ENCODE data around the gene OXGR1.

OXGR1 gene

DNA sequence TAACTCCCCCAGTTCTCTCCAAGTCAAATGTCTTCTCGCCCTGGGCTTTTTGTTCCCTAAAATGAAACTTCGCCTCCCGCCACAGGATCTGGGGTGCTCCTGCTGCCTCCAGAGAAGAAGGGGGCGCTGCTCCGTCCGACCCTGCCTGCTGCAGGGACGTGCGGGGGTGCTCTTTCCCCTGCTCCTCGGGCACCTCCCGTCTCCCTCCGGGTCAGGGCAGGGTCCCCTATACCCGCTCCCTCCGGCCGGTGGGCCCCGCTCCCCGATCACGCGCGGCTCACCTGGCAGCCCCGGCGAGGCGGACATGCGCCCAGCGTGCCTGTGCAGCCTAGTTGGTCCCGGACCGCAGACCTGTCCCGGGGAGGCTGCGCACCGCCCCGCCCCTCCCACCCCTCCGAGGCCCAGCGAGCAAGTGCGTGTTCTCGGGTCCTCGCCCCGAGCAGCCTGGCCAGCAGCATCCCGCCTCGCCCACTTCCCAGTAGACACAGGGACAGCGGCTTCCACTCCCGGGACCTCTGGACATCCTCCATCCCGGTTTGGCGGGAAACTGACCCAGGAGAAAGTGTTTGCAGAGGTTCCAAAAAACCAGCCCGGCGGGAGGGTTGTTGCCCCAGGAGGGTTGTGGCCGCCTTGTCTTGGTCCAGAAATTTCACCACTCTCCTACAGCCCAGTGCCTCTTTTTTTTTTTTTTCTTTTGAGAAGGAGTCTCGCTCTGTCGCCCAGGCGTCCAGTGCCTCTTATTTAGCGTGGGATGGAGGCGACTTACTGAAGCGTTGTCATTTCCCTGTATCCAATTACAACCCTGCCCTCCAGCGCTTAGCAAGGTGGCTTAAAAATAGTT is at the start of gene OXGR1:
Gene OXGR1, minus strand, starts transcription at position 460 of the 841 bp plus-strand sequence. CDS start 6,717 bp downstream, outside the sequence.
- Histone ChIP-seq H3K27ac (no peak within 1 kb of the TSS), H3K4me2 (ENCODE audit: low read length) (peak within 1 kb of the TSS; percentile 63), H3K4me3 (ENCODE audit: low read depth, low read length) (peak within 1 kb of the TSS; percentile 31), H3K36me3 (ENCODE audit: control insufficient read depth, insufficient read depth, low read length) (no peaks in the 10 kb centered on the region), H2AFZ (peak within 1 kb of the TSS; percentile 28), H3K9me3 (ENCODE audit: control insufficient read depth, low read length) (no peaks in the 10 kb centered on the region), H3K4me1 (no peaks in the 10 kb centered on the region), H3K79me2 (no peaks in the 10 kb centered on the region), H3K9ac (no peak within 1 kb of the TSS), H3K27me3 (ENCODE audit: control insufficient read depth, insufficient read depth, low read length) (no peaks in the 10 kb centered on the region)
- TF ChIP-seq, protein P1, sequence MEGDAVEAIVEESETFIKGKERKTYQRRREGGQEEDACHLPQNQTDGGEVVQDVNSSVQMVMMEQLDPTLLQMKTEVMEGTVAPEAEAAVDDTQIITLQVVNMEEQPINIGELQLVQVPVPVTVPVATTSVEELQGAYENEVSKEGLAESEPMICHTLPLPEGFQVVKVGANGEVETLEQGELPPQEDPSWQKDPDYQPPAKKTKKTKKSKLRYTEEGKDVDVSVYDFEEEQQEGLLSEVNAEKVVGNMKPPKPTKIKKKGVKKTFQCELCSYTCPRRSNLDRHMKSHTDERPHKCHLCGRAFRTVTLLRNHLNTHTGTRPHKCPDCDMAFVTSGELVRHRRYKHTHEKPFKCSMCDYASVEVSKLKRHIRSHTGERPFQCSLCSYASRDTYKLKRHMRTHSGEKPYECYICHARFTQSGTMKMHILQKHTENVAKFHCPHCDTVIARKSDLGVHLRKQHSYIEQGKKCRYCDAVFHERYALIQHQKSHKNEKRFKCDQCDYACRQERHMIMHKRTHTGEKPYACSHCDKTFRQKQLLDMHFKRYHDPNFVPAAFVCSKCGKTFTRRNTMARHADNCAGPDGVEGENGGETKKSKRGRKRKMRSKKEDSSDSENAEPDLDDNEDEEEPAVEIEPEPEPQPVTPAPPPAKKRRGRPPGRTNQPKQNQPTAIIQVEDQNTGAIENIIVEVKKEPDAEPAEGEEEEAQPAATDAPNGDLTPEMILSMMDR (IDR thresholded peaks at IDR 0.05): no peak

DNA sequence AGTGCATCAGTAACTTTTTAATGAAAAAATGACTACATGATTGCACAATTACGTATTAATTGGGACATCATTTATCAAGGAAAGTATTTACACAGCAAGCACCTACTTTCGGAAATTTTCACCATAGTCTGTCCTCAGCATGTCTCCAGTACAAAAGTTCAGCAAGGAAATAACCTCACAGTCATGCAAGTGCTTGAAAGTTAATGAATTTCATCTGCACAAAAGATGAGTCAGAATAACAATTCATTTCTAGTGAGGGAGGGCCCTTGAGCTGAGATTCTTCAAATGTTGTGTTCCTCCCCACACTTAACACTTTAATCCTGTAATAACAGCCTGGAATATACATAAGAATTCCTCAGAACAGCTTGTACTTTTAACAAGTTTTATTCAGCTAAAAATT is 49.0 kb upstream of the OXGR1 start:
- Histone ChIP-seq H3K4me3 (ENCODE audit: low read depth, low read length) (no peak overlapping the region), H3K9me3 (ENCODE audit: control insufficient read depth, low read length) (no peaks in the 10 kb centered on the region), H3K27me3 (ENCODE audit: control insufficient read depth, insufficient read depth, low read length) (no peaks in the 10 kb centered on the region), H3K4me1 (no peaks in the 10 kb centered on the region), H3K27ac (no peak overlapping the region), H3K9ac (no peak overlapping the region), H3K4me2 (ENCODE audit: low read length) (no peak overlapping the region), H3K79me2 (no peaks in the 10 kb centered on the region), H2AFZ (no peak overlapping the region), H3K36me3 (ENCODE audit: control insufficient read depth, insufficient read depth, low read length) (no peaks in the 10 kb centered on the region)
- TF ChIP-seq, protein P1 (IDR thresholded peaks at IDR 0.05): no peak

DNA sequence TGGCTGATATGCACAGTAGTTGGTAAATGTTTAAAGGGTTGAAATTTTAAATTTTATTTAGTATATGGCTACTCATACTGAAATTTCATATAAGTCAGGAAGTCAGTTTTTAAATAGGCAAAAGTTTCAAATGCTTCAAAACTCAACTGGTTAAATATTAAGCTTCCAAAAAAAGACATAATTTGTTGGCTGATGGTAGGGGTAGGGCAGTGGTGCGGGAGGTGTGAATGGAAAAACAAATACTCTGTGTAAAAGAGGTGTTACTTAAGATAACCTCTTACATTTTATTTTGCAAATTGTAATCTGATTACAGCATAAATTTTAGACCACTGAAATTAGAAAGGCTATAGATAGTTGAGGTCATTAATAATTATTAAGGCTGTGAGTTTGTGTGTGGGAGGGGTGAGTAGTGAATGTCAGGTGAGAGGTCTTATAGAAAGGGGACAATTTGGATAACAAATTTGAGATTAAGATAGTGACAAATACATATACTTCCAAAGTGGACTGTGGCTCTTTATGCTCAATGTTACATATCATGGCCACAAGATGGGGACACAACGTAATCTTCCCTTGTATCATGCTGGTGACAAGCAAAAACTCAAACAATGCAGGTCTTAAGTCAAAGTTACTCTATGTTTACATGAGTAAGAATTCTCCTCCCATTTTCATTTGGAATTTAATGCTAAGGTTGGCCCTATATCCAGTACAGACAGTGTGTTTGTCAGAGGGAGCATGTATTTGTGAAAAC is 36.6 kb upstream of the OXGR1 start:
- H3K4me2 ChIP-seq (ENCODE audit: low read length): no peak overlapping the region
- no peak overlapping the region for H3K9ac ChIP-seq
- no peaks in the 10 kb centered on the region for H3K9me3 ChIP-seq (ENCODE audit: control insufficient read depth, low read length)
- H3K27me3 ChIP-seq (ENCODE audit: control insufficient read depth, insufficient read depth, low read length): no peaks in the 10 kb centered on the region
- no peaks in the 10 kb centered on the region for H3K79me2 ChIP-seq
- H3K36me3 ChIP-seq (ENCODE audit: control insufficient read depth, insufficient read depth, low read length): no peaks in the 10 kb centered on the region
- no peak overlapping the region for H2AFZ ChIP-seq
- no peak overlapping the region for H3K27ac ChIP-seq
- H3K4me1 ChIP-seq: no peaks in the 10 kb centered on the region
- TF ChIP-seq, protein P1 (IDR thresholded peaks at IDR 0.05): no peak
- no peak overlapping the region for H3K4me3 ChIP-seq (ENCODE audit: low read depth, low read length)

DNA sequence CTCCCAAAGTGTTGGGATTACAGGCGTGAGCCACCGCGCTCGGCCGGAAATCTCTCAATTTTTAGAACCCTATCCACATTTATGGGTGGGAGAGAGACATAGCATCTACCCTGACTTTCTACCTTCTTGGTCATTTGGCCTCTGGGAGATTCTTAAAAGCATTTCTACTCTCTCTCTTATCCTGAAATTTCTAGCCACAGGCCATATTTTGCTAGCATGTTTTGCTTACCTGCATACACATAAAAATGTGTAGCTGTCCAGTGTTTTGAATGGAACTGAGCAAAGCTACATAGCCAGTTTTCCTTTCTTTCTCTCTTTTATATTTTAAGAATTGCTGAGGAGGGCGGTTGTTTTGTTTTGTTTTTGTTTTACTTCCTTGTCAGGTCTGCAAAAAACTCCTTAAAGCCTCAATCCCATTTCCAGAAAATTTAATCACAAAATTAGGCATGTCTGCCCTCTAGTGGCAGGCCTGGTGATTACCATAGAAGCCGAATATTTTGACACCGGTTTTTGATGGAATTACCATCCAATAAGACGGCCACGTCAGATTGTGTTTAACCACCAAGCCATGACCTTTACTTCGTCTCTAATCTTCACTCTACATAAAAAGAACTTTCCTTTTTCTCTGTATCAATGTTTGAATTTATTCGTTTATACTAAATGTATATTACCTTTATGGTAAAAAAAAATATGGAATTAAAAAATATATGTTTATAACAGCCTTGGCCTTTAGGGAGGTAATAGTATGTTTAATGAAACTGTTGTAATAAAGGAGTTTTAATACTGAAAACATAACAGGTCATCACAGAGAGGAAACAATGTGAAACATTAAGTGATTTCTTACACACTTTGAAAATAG is 34.4 kb upstream of the OXGR1 start:
- H3K9ac ChIP-seq: no peak overlapping the region
- no peaks in the 10 kb centered on the region for H3K36me3 ChIP-seq (ENCODE audit: control insufficient read depth, insufficient read depth, low read length)

More for the DNA sequence above, 34.4 kb upstream of the OXGR1 start:
- no peak overlapping the region for H3K4me3 ChIP-seq (ENCODE audit: low read depth, low read length)
- H3K27me3 ChIP-seq (ENCODE audit: control insufficient read depth, insufficient read depth, low read length): no peaks in the 10 kb centered on the region
- no peak overlapping the region for H2AFZ ChIP-seq
- TF ChIP-seq, protein P1 (IDR thresholded peaks at IDR 0.05): peak; percentile 76
- H3K4me2 ChIP-seq (ENCODE audit: low read length): no peak overlapping the region
- no peaks in the 10 kb centered on the region for H3K4me1 ChIP-seq
- H3K27ac ChIP-seq: no peak overlapping the region
- H3K9me3 ChIP-seq (ENCODE audit: control insufficient read depth, low read length): no peaks in the 10 kb centered on the region
- no peaks in the 10 kb centered on the region for H3K79me2 ChIP-seq
